Peyer's patch (tissue), 4 donors: ENCODE data around the gene GRPEL1. TPM values are rescaled to one million over a fixed set of nuclear protein-coding genes. Genes with fewer than 3 reads are reported as not detected.

Experiments used
- DNase-seq, 3 donors: peaks; one replicate each; pipeline ENCODE4 v3.0.0-alpha.2; 2017 to 2019
- H3K27ac ChIP-seq, 4 donors: fragments of 200-600 bp; sonication (generic); one replicate each; pipeline ENCODE4 v1.5.1; 2016 to 2019
- H3K27me3 ChIP-seq, 2 donors: fragments of 200-600 bp; sonication (generic); one replicate each; pipeline ENCODE4 v1.5.1; 2019
- H3K36me3 ChIP-seq, 3 donors: fragments of 200-600 bp; sonication (generic); one replicate each; pipeline ENCODE4 v1.5.1; 2016 to 2019
- H3K4me1 ChIP-seq, 4 donors: fragments of 200-600 bp; sonication (generic); one replicate each; pipeline ENCODE4 v1.5.1; 2016 to 2019
- H3K4me3 ChIP-seq, 4 donors: fragments of 200-600 bp; sonication (generic); 1 replicate in 3 of 4; 2 replicates in 1 of 4; pipeline ENCODE4 v1.5.1; 2016 to 2019; ENCODE audit warnings: mild to moderate bottlenecking in 1 of 4
- H3K9me3 ChIP-seq, 4 donors: fragments of 200-600 bp; sonication (generic); one replicate each; pipeline ENCODE4 v1.5.1; 2016 to 2019; ENCODE audit warnings: mild to moderate bottlenecking in 1 of 4
- POLR2A ChIP-seq, 2 donors: fragments of 450-650 bp; IDR thresholded peaks; one replicate each; pipeline ENCODE4 v1.5.1; 2017; ENCODE audit warnings: antibody characterized with exemption in 2 of 2, mild to moderate bottlenecking in 2 of 2, moderate library complexity in 2 of 2
- total RNA-seq, 4 donors: library from RNA; depleted of rRNA; stranded (reverse); fragments of >200 nt; gene quantifications; one replicate each; pipeline ENCODE4 v1.1.0, GENCODE V29; 2016
- TF ChIP-seq, protein P1 (sequence below), 6 experiments: fragments of 450-650 bp in 4 of 6; fragments of 200-600 bp in 2 of 6; sonication (generic) in 1 of 6; IDR thresholded peaks; one replicate each; pipeline ENCODE4 v1.5.1; 2017 to 2019; ENCODE audit warnings: antibody characterized with exemption in 6 of 6, mild to moderate bottlenecking in 3 of 6, moderate library complexity in 1 of 6

GRPEL1 gene
- total RNA-seq, 4 donors from 2014 or later: 13.2 to 35.4 (median 17.8) TPM

DNA sequence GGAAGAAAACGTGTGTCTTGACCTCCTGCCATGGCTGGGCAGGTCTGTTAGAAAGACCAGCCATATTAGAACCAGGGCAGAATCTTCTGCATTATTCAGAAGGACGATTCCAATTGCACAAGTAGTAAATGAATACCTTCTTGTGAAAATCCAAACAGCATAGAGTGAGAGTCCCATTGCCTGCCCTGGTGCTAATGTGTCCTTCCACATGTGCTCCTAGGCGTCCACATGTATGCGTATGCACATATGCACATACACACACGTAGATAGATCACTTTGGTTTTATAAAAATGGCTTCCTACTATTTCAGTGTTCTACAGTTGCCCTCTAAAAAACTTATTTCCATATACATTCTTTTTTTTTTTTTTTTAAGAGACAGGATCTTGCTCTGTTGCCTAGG, 10.2 kb upstream of the GRPEL1 start:
- Histone ChIP-seq H3K4me3 (no peak overlapping the region), H3K4me1 (no peaks in the 10 kb centered on the region), H3K9me3 (no peaks in the 10 kb centered on the region), H3K36me3 (no peaks in the 10 kb centered on the region), H3K27ac (no peak overlapping the region), H3K27me3 (no peaks in the 10 kb centered on the region)
- DNase-seq: no peak
- no peak for TF ChIP-seq POLR2A (IDR thresholded peaks at IDR 0.05)
- TF ChIP-seq, protein P1, sequence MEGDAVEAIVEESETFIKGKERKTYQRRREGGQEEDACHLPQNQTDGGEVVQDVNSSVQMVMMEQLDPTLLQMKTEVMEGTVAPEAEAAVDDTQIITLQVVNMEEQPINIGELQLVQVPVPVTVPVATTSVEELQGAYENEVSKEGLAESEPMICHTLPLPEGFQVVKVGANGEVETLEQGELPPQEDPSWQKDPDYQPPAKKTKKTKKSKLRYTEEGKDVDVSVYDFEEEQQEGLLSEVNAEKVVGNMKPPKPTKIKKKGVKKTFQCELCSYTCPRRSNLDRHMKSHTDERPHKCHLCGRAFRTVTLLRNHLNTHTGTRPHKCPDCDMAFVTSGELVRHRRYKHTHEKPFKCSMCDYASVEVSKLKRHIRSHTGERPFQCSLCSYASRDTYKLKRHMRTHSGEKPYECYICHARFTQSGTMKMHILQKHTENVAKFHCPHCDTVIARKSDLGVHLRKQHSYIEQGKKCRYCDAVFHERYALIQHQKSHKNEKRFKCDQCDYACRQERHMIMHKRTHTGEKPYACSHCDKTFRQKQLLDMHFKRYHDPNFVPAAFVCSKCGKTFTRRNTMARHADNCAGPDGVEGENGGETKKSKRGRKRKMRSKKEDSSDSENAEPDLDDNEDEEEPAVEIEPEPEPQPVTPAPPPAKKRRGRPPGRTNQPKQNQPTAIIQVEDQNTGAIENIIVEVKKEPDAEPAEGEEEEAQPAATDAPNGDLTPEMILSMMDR (IDR thresholded peaks at IDR 0.05): no peak

DNA sequence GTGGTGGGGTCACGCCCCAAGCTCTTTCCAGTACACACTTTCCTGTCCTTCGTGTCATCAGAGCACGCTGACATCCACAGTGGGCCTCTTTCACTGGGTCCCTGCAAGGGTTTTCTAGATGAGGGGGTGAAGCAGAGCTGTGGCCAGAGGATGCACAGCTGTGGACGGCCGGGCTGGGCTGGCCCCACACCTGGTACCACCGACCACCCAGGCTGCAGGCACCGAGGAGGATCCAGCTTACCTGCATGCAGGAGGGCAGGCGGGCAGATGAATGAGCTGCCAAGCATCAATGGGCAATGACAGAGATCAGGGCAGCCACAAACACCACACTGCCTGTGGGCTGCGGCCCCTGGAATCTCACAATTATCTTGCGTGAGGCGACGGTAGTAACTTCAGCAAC, 9.5 kb upstream of the GRPEL1 start:
- Histone ChIP-seq H3K9me3 (no peaks in the 10 kb centered on the region), H3K4me1 (no peaks in the 10 kb centered on the region), H3K4me3 (no peak overlapping the region), H3K27ac (no peak overlapping the region), H3K36me3 (no peaks in the 10 kb centered on the region), H3K27me3 (no peaks in the 10 kb centered on the region)
- no peak for DNase-seq
- TF ChIP-seq POLR2A (IDR thresholded peaks at IDR 0.05): no peak
- TF ChIP-seq, protein P1 (IDR thresholded peaks at IDR 0.05): no peak

DNA sequence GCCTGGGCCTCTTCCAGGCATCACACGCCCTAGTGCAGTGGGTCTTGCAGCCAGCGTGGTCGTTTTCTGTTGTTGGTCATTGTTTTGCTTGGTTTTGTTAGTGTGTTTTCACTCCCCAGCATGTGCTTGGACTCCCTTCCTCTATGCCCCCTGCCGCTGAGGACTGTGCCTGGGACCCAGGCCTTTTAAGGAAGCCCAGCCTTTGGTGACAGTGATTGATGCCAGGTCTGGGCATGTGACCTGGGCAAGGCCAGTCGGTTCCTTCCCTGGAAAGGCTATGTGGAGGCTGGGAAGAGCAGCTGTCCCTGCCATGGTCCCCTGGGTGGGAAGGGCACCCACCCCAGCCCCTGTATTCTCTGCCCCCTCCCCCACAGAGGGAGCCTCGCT, 8.8 kb upstream of the GRPEL1 start:
- H3K27me3 ChIP-seq: no peaks in the 10 kb centered on the region
- no peaks in the 10 kb centered on the region for H3K36me3 ChIP-seq
- H3K9me3 ChIP-seq: no peaks in the 10 kb centered on the region
- no peak overlapping the region for H3K27ac ChIP-seq
- H3K4me3 ChIP-seq: no peak overlapping the region
- H3K4me1 ChIP-seq: no peaks in the 10 kb centered on the region
- no peak for DNase-seq
- TF ChIP-seq, protein P1 (IDR thresholded peaks at IDR 0.05): no peak
- TF ChIP-seq POLR2A (IDR thresholded peaks at IDR 0.05): no peak

DNA sequence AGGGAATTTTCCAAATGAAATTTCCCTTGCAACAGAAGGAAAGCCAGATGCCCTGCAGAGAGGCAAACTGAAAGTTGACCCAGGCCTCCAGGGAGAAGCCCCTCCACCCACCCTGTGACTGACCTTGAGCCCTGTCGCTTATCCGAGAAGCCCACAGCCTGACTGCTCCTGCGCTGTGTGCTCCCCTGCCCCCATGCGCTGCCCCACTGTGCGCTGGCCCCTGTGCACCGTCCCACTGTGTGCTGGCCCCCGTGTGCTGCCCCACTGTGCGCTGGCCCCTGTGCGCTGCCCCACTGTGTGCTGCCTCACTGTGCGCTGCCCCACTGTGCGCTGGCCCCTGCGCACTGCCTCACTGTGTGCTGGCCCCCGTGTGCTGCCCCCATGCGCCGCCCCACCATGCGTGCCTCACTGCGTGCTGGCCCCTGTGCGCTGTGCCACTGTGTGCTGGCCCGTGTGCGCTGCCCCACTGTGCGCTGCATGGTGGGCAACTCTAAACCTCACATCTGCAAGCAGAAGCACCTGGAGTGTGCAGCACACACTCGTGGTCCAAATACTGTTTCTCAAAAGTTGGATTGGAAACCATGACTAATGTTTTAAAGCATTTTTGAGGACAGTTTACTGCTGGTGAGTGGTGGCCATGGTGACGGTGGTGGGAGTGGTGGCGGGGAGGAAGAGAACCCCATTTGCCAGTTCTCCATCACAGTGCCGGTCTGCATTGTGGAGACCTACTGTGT, 8.3 kb upstream of the GRPEL1 start:
- H3K9me3 ChIP-seq: no peaks in the 10 kb centered on the region
- TF ChIP-seq POLR2A (IDR thresholded peaks at IDR 0.05): no peak
- TF ChIP-seq, protein P1 (IDR thresholded peaks at IDR 0.05): no peak

DNA sequence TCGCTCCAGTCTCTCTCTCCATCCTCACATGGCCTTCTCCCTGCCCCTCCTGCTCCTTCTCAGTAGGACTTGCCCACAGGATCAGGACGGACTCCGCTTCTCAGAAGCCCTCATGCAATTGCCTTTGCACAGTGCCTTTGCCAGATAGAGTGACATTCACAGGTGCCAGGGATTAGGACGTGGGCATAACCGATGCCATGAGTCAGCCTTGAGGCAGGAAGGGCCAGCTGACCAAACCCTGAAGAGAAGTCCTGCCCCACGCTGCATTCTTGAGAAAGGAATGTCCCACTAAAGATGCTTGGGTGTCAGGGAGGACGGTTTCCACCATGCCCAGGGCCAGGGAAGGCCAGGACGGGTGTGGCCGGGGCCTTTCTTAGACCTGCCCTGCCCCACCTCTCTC, 6.6 kb upstream of the GRPEL1 start:
- no peak overlapping the region for H3K27ac ChIP-seq
- no peak overlapping the region for H3K4me3 ChIP-seq
- no peak for TF ChIP-seq POLR2A (IDR thresholded peaks at IDR 0.05)
- TF ChIP-seq, protein P1 (IDR thresholded peaks at IDR 0.05): no peak
- peaks cover 0 to 3% (median 0%) of the 10 kb centered on the region in 4 donors for H3K4me1 ChIP-seq
- H3K36me3 ChIP-seq: no peaks in the 10 kb centered on the region
- no peaks in the 10 kb centered on the region for H3K27me3 ChIP-seq
- DNase-seq: no peak
- H3K9me3 ChIP-seq: no peaks in the 10 kb centered on the region

More for the DNA sequence above, 8.3 kb upstream of the GRPEL1 start:
- no peak overlapping the region for H3K4me3 ChIP-seq
- no peaks in the 10 kb centered on the region for H3K36me3 ChIP-seq
- no peak for DNase-seq
- H3K4me1 ChIP-seq: no peaks in the 10 kb centered on the region
- no peak overlapping the region for H3K27ac ChIP-seq
- no peaks in the 10 kb centered on the region for H3K27me3 ChIP-seq
